GM12875 (cell line): ENCODE data around the gene OR52N1.

Source experiments
- H3K4me3 ChIP-seq: one replicate; pipeline ENCODE4 v1.5.1; 2011; ENCODE audit warnings: low read depth, low read length, control low read depth
- TF ChIP-seq, protein P1 (sequence below): IDR thresholded peaks from 2 replicates; pipeline ENCODE4 v1.5.1; 2011; ENCODE audit warnings: low read depth, mild to moderate bottlenecking, control low read depth, inconsistent platforms, low read length, moderate library complexity, borderline replicate concordance; ENCODE audit not compliant: insufficient read depth

Gene OR52N1

DNA sequence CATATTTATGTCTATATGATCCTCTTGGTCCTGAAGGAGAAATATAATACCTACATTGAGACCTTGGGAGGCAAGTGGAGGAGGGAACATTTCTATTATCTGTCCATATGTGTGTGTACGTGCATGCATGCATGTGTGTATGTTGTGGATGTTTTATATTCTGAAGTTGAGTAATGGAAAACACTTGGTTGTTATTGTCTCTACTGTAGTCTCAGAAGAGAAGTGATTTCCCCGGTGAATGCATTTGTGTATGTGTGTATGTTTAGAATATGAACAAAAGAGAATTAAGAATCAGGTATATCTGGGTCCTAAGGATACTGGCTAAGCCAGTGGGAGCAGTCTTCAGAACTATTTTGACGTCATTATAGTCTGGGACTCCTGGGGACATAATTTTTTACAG, at the start of gene OR52N1:
Gene OR52N1, minus strand, starts transcription at position 101 of the 400 bp plus-strand sequence. CDS start 2,449 bp downstream, outside the sequence.
- H3K4me3 ChIP-seq, result no peak within 1 kb of the TSS
- TF ChIP-seq, protein P1, sequence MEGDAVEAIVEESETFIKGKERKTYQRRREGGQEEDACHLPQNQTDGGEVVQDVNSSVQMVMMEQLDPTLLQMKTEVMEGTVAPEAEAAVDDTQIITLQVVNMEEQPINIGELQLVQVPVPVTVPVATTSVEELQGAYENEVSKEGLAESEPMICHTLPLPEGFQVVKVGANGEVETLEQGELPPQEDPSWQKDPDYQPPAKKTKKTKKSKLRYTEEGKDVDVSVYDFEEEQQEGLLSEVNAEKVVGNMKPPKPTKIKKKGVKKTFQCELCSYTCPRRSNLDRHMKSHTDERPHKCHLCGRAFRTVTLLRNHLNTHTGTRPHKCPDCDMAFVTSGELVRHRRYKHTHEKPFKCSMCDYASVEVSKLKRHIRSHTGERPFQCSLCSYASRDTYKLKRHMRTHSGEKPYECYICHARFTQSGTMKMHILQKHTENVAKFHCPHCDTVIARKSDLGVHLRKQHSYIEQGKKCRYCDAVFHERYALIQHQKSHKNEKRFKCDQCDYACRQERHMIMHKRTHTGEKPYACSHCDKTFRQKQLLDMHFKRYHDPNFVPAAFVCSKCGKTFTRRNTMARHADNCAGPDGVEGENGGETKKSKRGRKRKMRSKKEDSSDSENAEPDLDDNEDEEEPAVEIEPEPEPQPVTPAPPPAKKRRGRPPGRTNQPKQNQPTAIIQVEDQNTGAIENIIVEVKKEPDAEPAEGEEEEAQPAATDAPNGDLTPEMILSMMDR, result no peak

GRCh38 chr11:5837695-5838094, 46.6 kb upstream of the OR52N1 start:
- TF ChIP-seq, protein P1, result no peak
- H3K4me3 ChIP-seq, result no peak overlapping the region

DNA sequence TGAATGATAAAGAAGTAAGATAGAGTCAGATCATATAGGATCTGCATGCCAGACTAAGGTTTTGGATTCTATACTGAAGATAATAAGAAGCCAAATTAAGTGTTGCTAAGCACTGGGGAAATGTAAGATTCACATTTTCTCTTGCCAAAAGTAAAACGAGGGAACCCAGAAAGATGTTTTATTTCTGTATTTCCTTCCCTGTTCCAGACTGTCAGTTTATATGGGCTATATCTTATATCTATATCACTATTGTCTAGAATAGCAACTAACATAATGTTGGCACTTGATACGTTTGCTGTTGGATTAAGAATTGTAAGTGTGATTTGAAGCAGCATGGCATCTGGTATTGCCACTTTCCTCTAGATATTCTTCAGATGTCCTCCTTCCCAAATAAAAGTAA, 42.4 kb upstream of the OR52N1 start:
- TF ChIP-seq, protein P1, result no peak
- H3K4me3 ChIP-seq, result no peak overlapping the region

DNA sequence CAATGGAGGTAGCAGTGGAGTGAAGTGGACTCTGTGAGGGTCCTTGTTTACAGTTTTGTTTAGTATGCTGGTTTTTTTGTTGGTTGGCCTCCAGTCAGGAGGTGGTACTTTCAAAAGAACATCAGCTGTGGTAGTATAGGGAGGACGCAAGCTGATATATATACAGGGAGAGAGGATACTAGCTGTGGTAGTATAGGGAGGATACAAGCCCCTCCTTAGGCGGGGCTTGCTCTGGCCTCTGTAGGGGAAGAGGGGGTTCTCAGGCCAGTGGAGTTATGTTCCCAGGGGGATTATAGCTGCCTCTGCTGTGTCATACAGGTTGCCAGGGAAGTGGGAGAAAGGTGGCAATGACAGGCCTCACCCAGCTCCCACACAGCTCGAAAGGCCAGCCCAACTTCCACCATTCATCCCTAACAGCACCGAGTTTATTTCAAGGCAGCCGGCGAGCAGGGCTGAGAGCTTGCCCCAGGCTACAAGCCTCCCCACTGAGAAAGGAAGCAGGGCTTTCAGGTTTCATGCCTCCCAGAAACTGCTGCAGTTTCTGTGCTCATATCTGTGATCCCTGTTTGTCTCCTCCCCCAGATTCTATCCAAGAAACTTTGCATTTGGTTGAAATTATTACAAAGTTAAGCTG, 40.2 kb upstream of the OR52N1 start:
- TF ChIP-seq, protein P1, result no peak

DNA sequence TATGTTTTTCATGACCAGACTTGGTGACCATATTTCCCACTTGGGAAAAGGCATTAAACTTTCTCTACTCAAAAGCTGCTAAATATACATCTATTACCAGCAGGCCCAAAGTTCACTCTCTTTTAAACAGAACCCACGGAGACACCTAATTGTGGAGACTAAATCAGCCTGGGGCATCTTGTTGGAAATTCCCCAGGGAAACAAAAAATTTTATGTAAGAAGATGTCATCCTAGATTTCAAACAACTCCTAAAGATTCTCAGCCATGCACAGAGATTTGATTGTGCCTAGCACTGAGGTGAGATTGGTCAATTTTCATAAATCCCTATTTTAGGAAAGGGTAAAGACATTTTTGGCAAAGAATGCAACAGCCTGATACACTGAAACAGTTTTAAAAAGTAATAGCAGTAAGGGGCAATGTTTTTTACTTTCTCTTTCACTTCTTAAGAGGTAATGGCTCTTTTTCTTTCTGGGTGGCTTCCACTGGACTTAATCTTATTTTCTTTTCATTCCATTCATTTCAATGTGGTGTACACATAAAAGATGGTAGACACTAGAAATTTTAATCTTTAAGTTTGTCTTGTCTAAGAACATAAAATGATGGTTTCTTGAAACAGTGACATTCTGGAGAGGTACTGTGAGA, 27.3 kb upstream of the OR52N1 start:
- no peak overlapping the region for H3K4me3 ChIP-seq
- TF ChIP-seq, protein P1, result no peak

More for the DNA sequence above, 40.2 kb upstream of the OR52N1 start:
- H3K4me3 ChIP-seq, result no peak overlapping the region

- TF ChIP-seq, protein P1, result no peak
- no peak overlapping the region for H3K4me3 ChIP-seq
Measured at GRCh38 chr11:5815534-5815933, 24.5 kb upstream of the OR52N1 start.
